NCI-H1048 (cell line): ENCODE measurements around the gene TRAF3IP1.

Experiments used
- DNase-seq: peaks from one replicate; lab custom pipeline; 2025; lab: John Stamatoyannopoulos, UW

TRAF3IP1 gene

GRCh38 chr2:238449241-238449640, 128.9 kb downstream of the TRAF3IP1 start:
- DNase-seq: no peak

GRCh38 chr2:238449909-238450417, 129.6 kb downstream of the TRAF3IP1 start:
- DNase-seq: no peak

- no peak for DNase-seq
Observed at GRCh38 chr2:238450440-238450861, 130.1 kb downstream of the TRAF3IP1 start.
